Psoas muscle (tissue), 8 donors: Measurements from ENCODE around the gene NBR1. TPM values are rescaled to one million over a fixed set of nuclear protein-coding genes. Genes with fewer than 3 reads are reported as not detected.
"Not testable (repeated sequence)": the region's sequence is repeated elsewhere in the genome, so short reads cannot be mapped to it uniquely, and the experiment has no call there.

Experiments
- ATAC-seq, 4 donors: fragments of 200-7000 bp; cut with Tn5 transposase; one replicate each; pipeline ENCODE4 v1.9.1; 2020; ENCODE audit warnings: moderate library complexity in 3 of 4, mild to moderate bottlenecking in 2 of 4
- DNase-seq, 2 donors: peaks; one replicate each; pipeline ENCODE4 v3.0.0-alpha.2; 2020
- H3K27ac ChIP-seq: fragments of 200-600 bp; one replicate; pipeline ENCODE4 v1.8.0; 2022
- H3K27me3 ChIP-seq, 3 donors: fragments of 200-600 bp in 1 of 3; one replicate each; pipeline versions ENCODE4 v1.6.1 to v1.8.0; 2013 to 2022; ENCODE audit warnings: low read length in 2 of 3, mild to moderate bottlenecking in 2 of 3, moderate library complexity in 1 of 3; ENCODE audit not compliant: insufficient read depth in 3 of 3
- H3K36me3 ChIP-seq, 2 donors: fragments of 200-600 bp in 1 of 2; one replicate each; pipeline versions ENCODE4 v1.6.1 to v1.8.0; 2013 to 2022; ENCODE audit warnings: low read depth in 1 of 2, mild to moderate bottlenecking in 1 of 2, moderate library complexity in 1 of 2; ENCODE audit not compliant: insufficient read depth in 1 of 2
- H3K4me1 ChIP-seq: fragments of 200-600 bp; one replicate; pipeline ENCODE4 v1.8.0; 2022
- H3K4me3 ChIP-seq: fragments of 200-600 bp; one replicate; pipeline ENCODE4 v1.8.0; 2022; ENCODE audit warnings: mild to moderate bottlenecking
- H3K9me3 ChIP-seq: fragments of 200-600 bp; one replicate; pipeline ENCODE4 v1.8.0; 2022
- CTCF ChIP-seq: fragments of 200-600 bp; IDR thresholded peaks from one replicate; pipeline ENCODE4 v1.8.0; 2022; ENCODE audit warnings: antibody characterized with exemption
- WGBS, 3 donors: extraction: QIAGEN DNeasy Blood & Tissue Kit; methylation state at CpG; one replicate each; pipeline versions ENCODE4 v1.1.6 to v1.1.7; 2013; 5-methylcytosine and 5-hydroxymethylcytosine counted together
- intact Hi-C, 2 donors: fragments of 100-400 bp; cut with DNase I; formaldehyde crosslinking; loops; one replicate each; pipeline versions ENCODE4 v1.11.0 to v1.14.2; 2022
- polyA plus RNA-seq, 3 donors: library from polyadenylated mRNA; stranded (reverse); fragments of 200-250 nt; gene quantifications; one replicate each; pipeline ENCODE4 v1.2.3, GENCODE V29; 2013
- total RNA-seq, 4 donors: library from RNA; stranded (reverse); fragmentation: NEBNext Ultra II Directional in 2 of 4; extraction: Animal tissue kit (Norgen Biotek cat#: 25700) in 2 of 4; gene quantifications; one replicate each; pipeline versions ENCODE4 v1.2.1 to v1.2.4, GENCODE V29; 2021 to 2023
- donor health status: healthy with polysubstance abuse.
- donor health status: DM: no; HTN: no; CAD: no; lungs with moderate emphysema.
- donor health status: Bipolar disorder and iron deficiency.
- donor health status: healthy.
- donor health status: DM: yes; HTN: yes; CAD: no.
- donor health status: DM: no; HTN: no; CAD: no.
- donor health status: DM: no; HTN: no; CAD: no.
- donor health status: DM: yes; HTN: yes; CAD: no.

NBR1 gene
- total and polyA plus RNA-seq, 7 donors, result 13.7 to 157 (median 104) TPM

GRCh38 chr17:43142153-43142552 is 28.9 kb upstream of the NBR1 start:
- WGBS, 3 donors, result 90% methylated on average over 5 of the region's 5 CpGs
- no peak for TF ChIP-seq CTCF
- H3K4me1 ChIP-seq, result no peaks in the 10 kb centered on the region
- H3K27me3 ChIP-seq, result no peaks in the 10 kb centered on the region
- DNase-seq (no peak), ATAC-seq (no peak)
- intact Hi-C loops, result no loop called here
- H3K9me3 ChIP-seq, result no peaks in the 10 kb centered on the region
- no peak overlapping the region for H3K27ac ChIP-seq
- peaks cover 0 to 9% of the 10 kb centered on the region in 2 donors for H3K36me3 ChIP-seq
- H3K4me3 ChIP-seq, result no peak overlapping the region

- Histone ChIP-seq H3K4me1 (no peaks in the 10 kb centered on the region), H3K27ac (no peak overlapping the region), H3K27me3 (no peaks in the 10 kb centered on the region), H3K36me3 (peaks cover 0 to 9% of the 10 kb centered on the region in 2 donors), H3K4me3 (no peak overlapping the region), H3K9me3 (no peaks in the 10 kb centered on the region)
- ATAC-seq (no peak), DNase-seq (no peak)
- 79 to 85% (median 82%) methylated on average over 5 of the region's 5 CpGs for WGBS, 3 donors
- intact Hi-C loops, result no loop called here
- no peak for TF ChIP-seq CTCF
These were observed 27.8 kb upstream of the NBR1 start for GRCh38 chr17:43143201-43143600.

GRCh38 chr17:43146649-43147048 is 24.4 kb upstream of the NBR1 start:
- Histone ChIP-seq H3K36me3 (no peaks in the 10 kb centered on the region), H3K27ac (no peak overlapping the region), H3K4me3 (no peak overlapping the region), H3K9me3 (no peaks in the 10 kb centered on the region), H3K27me3 (no peaks in the 10 kb centered on the region), H3K4me1 (no peaks in the 10 kb centered on the region)
- DNase-seq (no peak), ATAC-seq (no peak)
- intact Hi-C loops, result no loop called here
- WGBS, 3 donors, result 83 to 87% (median 86%) methylated on average over 4 of the region's 4 CpGs
- no peak for TF ChIP-seq CTCF

GRCh38 chr17:43151880-43152456 is 19.0 kb upstream of the NBR1 start:
- WGBS, 3 donors, result 96 to 99% (median 96%) methylated on average over 3 of the region's 3 CpGs
- Histone ChIP-seq H3K4me1 (no peaks in the 10 kb centered on the region), H3K27me3 (no peaks in the 10 kb centered on the region), H3K9me3 (no peaks in the 10 kb centered on the region), H3K36me3 (peaks cover 0 to 12% of the 10 kb centered on the region in 2 donors), H3K4me3 (no peak overlapping the region), H3K27ac (no peak overlapping the region)
- no peak for ATAC-seq
- DNase-seq, result no peak
- intact Hi-C loops, result no loop called here
- TF ChIP-seq CTCF, result no peak

GRCh38 chr17:43153197-43153835 is 17.7 kb upstream of the NBR1 start:
- H3K4me1 ChIP-seq, intact Hi-C loops, H3K9me3 ChIP-seq, ATAC-seq, H3K4me3 ChIP-seq, H3K27me3 ChIP-seq, DNase-seq, H3K27ac ChIP-seq: not testable (repeated sequence)
- H3K36me3 ChIP-seq, result peaks cover 0 to 20% of the 10 kb centered on the region in 2 donors
- WGBS, 3 donors, result 85 to 92% (median 90%) methylated on average over 3 of the region's 3 CpGs
